Head of caudate nucleus (tissue), 42 donors: Measurements from ENCODE around the gene XYLT2.

Experiments used
- DNase-seq, 42 donors: peaks; one replicate each; pipeline versions ENCODE4 v3.0.0 to v3.0.0-alpha.2; 2020 to 2021; ENCODE audit warnings: mixed read lengths in 7 of 42
- intact Hi-C: fragments of 100-400 bp; cut with DNase I; formaldehyde crosslinking; loops from one replicate; pipeline ENCODE4 v1.15.0; 2022

The XYLT2 gene

DNA sequence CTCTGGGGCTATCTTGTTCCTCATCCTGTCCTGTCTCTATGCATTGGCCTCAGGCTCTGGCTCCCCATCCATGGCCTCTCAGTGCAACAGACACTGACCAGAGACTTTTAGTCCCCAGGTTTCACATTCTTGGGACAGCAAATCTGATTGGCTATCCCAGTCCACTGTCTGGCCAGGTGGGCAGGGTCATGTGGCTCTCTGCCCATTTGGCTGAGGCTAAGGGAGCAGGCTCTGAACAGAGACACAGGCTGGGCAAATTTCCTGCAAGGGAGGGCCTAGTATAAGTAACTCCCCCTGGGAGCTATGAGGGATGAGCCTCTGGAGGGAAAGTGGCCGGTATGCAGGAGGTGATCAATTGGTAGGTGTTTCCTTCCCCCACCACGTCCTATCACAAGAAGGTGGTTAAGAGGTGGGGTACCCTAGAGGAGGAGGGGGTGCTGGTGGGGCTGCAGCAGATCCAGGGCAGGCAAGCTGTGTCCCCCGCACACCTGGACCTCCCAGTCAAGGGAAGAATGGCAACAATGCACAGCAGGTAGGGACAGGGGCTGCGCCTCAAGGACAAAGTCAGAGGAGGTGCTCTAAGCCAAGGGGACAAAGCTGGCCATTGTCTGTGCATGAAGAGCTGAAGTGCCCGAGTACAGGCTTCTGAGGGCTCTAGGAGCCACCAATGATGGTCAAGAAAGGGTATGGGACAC is 13.2 kb downstream of the XYLT2 start:
- DNase-seq: peak in 2 of 42 donors; percentile 3 to 27
- intact Hi-C loops: no loop called here

GRCh38 chr17:50359998-50360461 is 14.1 kb downstream of the XYLT2 start:
- DNase-seq: peak in 1 of 42 donors; percentile 35
- intact Hi-C loops: no loop called here

DNA sequence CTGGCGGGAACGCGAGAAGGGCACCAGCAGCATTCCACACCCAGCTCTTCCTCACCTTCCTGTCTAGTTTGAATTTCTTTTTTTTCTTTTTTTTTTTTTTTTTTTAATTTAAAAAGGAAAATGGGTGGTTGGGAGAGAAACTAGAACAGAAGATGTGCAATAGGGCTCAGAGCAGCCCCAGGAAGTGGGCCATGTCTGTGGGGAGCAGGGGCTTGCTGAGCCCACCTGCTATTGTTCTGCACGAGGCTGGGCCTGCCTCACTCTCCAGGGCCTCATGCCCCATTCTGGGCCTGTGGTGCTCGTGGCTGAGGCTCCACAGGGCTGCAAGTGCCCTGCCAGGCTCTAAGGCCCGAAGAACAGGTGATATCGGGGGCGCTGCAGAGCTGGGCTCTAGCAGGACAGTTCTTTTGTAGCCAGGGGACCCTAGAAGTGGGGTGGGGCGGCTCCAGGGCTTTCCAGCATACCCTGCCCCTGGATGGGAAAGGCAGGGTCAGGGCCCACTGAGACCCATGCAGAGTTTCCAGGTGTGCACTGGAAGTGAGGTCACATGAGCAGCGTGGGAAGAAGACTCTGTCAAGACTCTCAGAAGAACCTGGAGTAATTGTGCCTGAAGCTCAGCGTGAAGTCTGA is 14.7 kb downstream of the XYLT2 start:
- peak in 23 of 42 donors; percentile 30 to 74 (median 48) for DNase-seq
- intact Hi-C loops: no loop called here

DNA sequence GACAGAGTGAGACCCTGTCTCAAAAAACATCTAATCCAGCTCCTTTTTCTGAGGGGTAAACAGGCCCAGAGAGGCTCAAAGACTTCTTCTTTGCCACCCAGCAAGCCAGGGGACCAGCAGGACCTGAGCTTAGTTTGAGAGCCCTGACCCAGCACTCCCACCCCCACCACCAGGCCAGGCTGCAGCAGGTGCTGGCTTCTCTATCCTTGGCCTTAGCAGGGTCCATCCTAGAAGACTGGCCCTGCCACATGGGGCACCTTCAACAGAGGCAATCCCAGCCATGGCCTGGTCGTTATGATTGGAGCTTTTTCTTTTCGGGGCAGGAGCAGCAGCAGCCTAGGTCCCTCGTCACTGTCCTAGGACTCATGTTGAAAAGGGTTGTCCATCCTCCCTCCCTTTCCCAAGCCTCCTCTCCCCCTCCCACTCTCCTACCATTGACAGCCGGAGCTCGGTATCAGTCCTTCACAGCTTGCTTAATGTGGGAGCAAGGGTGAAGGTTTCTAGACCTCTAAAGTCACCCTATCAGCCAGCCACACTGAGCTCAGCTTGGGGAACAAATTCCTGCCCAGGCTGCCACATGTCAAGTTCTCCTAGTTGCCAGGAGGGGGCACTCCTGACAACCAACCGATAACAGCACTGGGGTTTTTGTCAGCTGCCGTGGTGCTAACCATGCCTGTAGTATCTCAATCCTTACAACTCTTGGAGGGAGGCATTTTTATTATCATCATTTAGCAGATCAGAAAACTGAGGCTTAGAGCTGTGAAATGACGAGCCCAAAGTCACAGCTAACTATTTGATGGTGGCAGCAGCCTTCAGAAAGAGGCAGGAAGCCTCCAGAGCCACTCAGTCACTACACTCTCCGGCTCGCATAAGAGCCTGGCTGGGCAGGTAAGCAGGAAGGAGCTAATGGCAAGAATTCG is 15.9 kb downstream of the XYLT2 start:
- DNase-seq: peak in 40 of 42 donors; percentile 42 to 84 (median 64)
- intact Hi-C loops: no loop called here

GRCh38 chr17:50362661-50363060 is 16.7 kb downstream of the XYLT2 start:
- intact Hi-C loops: no loop called here
- peak in 1 of 42 donors; percentile 9 for DNase-seq

DNA sequence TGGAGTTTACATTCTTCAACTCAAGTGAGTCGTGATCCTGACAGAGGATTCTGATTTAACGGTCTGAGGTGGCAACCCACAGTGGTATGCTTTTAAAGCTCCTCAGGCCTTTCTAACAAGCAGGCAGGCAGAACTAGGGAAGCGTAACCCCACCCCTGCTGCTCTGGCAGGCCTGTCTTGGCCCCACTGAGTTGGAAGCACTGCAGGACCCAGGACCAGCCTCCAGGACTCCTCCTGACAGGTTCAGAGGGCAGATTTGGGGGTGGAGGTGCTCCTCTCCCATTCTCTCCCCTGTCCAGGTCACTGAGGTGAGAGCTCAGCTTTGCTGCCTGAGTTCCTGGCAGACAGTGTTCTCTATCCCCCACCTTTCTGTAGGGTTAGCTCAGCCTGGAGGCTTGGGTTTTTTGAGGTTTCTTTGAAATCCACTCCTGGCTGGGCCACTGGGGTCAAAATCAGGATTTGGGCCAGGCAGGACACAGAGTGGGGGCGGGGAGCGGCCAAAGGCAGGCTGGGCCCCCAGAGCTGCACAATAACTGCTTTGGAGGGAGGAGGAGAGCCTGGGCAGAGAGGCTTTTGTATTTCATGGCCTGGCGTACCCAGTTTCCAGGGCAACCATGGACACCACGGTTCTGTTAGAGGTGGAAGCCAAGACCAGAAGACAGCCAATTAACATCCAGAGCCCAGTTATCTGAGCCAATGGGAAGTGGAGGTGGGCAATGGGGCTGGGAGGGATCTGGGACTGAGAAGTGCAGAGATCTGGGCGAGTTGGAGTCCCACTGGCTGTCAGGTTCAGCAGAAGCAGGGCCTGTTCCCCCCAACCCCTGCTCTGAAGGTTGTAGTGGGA is 17.5 kb downstream of the XYLT2 start:
- intact Hi-C loops: no loop called here
- DNase-seq: peak; percentile 27 to 85 (median 69)

- no peak for DNase-seq
- intact Hi-C loops: no loop called here
Observed at GRCh38 chr17:50364061-50364458, 18.1 kb downstream of the XYLT2 start.

DNA sequence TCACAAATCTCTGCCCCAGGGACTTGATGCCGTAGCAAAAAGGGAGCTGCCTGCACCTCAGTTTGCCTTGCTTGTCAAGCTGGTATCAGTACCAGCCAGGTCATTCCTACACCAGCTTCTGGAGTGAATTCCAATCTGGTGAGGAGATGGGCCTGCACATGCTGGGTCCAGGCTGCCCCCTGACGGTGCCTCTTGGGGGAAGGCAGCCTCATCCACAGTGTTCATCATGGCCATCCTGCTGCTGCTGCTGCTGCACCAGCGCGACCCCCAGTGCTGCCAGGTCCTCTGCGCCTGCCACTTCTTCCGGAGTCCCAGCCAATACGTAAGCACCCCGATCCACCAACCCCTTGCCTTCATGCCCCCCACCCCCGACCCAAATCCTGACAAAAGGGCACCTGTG is 18.8 kb downstream of the XYLT2 start:
- peak in 1 of 42 donors; percentile 12 for DNase-seq
- intact Hi-C loops: no loop called here

DNA sequence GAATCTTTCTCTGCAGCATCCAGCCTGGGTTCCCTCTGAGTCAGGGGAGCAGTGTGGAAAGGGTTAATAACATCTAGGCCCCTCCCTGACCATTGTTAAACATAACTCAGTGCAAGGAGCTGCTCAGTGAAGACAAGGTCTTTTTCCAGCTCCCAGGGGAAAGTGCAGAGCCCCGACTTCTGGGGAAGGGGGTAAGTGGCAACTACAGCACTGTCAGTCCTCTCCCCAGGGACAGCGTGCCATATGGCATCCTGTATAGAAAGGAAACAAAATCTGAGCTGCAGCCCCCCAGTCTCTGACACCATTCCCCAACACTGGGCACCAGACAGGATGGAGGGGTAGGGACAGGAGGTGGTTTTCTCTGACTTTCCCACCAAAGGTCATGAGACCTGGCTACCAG is 19.2 kb downstream of the XYLT2 start:
- intact Hi-C loops: no loop called here
- DNase-seq: peak in 1 of 42 donors; percentile 12

DNA sequence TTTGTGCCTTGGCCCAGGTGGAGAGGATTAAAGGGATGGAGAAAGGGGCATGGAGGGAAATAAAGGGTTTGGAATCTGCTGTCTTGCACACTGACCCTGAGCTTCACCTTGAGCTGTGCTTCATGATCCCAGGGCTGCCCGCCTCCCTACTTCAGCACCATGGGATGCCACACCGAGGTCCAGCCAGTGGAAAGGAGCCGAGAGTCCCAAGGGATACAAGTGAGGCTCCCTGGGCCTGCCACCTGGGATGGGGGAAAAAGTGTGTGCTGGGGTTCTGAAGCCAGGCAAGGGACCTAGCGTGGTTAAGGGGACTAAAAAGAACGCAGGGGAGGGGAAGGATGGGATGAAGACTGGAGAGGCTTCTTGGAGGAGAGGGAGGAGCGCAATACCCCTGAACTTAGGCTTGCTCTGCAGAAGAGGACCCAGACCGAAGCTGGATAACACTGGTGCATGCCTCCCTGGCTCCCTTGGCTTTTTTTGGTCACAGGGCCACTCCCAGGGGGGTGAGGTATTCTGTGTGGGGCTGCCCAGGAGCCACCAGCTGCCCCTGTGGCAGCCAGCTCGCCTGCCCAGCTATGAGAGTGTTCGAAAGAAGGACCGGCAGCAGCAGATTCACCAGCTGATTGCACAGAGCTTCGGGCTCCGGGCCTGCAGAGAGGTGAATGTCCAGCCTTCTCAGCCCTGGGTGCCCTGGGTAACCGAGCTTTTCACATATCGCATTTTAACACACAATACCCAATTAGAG is 19.9 kb downstream of the XYLT2 start:
- DNase-seq: no peak
- intact Hi-C loops: no loop called here

DNA sequence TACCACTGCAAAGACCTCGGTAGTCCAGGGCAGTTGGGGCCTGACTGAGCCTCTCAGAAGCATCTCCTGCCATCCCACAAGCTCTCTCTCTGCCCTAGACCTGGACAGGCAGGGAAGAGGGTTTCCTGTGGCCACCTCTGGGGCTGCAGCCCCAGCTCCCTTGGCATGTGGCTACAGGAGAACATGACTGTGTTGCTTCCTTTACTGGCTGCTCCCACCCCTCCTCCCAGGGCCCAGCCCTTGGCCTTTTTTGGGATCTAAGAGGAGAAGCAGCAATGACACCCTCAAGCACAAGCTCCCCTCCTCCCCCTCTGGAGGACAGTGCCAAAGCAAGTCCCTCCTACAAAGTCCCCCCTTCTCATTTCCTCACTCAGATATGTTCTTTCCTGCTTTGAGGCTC is 21.5 kb downstream of the XYLT2 start:
- DNase-seq: no peak
- intact Hi-C loops: no loop called here

DNA sequence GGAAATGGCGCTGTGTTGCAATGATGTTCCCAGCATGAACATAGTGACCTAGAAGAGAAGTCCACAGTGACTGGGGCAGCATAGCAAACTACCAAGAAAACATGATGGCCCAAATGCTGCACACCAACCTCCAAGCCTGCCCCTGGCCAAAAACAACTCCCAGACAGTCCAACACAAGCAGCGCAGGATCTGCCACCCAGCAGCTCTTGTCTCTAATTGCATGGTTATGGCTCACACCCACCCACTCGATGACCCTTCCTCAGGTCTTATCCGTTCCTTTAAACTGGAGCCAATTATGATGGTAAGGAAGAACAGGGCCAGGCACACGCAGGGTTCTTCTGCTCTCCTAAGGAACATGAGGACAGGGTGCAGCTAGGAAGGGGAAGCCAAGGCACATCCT is 24.1 kb downstream of the XYLT2 start:
- no peak for DNase-seq
- intact Hi-C loops: no loop called here

- intact Hi-C loops: no loop called here
- no peak for DNase-seq
Observed at GRCh38 chr17:50371526-50371925, 25.6 kb downstream of the XYLT2 start.

DNA sequence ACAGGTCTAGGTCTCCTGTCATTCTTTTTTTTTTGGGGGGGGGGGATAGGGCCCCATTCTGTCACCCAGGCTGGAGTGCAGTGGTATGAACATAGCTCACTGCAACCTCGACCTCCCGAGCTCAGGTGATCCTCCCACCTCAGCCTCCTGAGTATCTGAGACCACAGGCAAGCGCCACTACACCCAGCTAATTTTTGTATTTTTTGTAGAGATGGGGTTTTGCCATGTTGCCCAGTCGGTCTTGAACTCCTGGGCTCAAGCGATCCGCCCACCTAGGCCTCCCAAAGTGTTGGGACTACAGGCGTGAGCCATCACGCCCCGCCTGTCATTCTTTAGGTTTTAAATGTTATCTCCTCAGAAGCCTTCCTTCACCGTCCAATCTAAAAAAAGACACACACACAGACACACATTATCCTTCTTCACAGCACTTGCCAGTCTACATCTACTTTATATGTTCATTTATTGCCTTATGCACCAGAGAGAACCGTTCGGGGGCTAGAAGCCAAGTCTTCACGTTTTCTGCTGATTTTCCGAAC is 26.4 kb downstream of the XYLT2 start:
- intact Hi-C loops: no loop called here
- DNase-seq: no peak

DNA sequence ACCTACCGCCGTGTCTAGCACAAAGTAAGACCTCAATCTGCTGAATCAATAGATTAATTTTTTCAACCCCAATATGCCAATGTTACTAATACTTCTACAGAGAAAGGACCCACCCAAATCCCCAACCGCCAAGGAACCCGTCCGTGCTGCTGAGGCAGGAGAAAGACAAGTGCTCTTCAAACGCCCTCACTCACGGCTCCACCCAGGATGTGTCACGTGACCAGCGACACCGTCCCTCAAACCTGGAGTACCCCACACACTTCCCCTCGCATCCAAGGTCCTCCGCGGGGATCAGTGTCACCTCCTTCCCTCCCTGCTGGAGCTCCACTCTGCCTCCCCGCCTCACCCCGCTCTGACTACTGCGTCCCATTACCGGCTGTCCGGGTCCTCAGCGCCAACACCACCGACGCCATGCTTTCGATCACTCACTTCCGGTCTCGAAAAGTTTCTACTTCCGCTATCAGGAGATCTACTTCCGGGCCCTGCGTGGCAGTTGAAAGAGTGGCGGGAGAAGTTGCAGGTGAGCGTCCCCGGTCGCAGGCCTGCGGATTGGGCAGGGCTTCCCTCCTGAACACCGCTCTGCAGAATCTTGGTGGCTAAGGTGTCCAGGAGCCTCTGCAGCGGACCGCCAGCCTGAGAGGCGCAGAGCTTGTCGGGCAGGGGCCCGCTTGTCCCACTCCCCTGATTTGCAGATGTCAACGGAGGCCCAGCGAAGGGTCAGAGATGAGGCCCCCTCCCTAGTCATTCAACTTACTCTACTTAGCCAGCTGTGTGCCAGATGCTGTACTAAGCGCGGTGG is 27.0 kb downstream of the XYLT2 start, which contains the start of the genes EME1 and MRPL27:
EME1 (plus strand) TSS at position 472 of the 799 bp plus-strand sequence. CDS start 1,980 bp downstream, outside the sequence.
MRPL27 (minus strand) TSS at position 427 of the 799 bp plus-strand sequence; CDS start at position 413, 14 bp downstream.
- intact Hi-C loops: no loop called here
- peak; percentile 84 to 96 (median 90) for DNase-seq

DNA sequence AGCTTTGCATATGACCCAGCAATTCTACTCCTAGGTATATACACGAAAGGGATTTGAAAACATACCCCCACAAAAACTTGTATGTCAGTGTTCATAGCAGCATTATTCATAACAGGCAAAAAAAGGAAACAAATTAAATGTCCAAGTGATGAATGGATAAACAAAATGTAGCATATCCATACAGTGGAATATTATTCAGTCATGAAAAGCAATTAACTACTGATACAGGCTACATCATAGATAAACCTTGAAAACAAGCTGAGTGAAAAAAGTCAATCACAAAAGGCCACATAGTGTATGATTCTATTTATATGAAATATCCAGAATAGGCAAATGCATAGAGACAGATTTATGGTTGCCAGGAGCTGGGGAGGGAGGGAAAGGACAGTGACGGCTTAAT is 27.8 kb downstream of the XYLT2 start:
- intact Hi-C loops: no loop called here
- no peak for DNase-seq
